GM12891 (cell line): ENCODE data around the gene FAM3D.

Experiments
- PAX5 ChIP-seq: IDR thresholded peaks from 2 replicates; pipeline ENCODE4 v1.6.1; 2011; ENCODE audit warnings: low read length, moderate library complexity, mild to moderate bottlenecking; ENCODE audit not compliant: insufficient read depth, severe bottlenecking
- POLR2A ChIP-seq: IDR thresholded peaks from 2 replicates; pipeline ENCODE4 v1.6.1; 2011; ENCODE audit warnings: low read depth, low read length, control low read depth
- POLR2AphosphoS5 ChIP-seq: IDR thresholded peaks from 2 replicates; pipeline ENCODE4 v1.6.1; 2011; ENCODE audit warnings: low read depth, low read length, control low read depth
- POU2F2 ChIP-seq: IDR thresholded peaks from 2 replicates; pipeline ENCODE4 v1.6.1; 2011; ENCODE audit warnings: low read depth, mild to moderate bottlenecking, control low read depth, low read length, moderate library complexity
- SPI1 ChIP-seq: IDR thresholded peaks from 2 replicates; pipeline ENCODE4 v1.6.1; 2011; ENCODE audit warnings: low read depth, low read length, control low read depth
- TAF1 ChIP-seq: IDR thresholded peaks from 2 replicates; pipeline ENCODE4 v1.6.1; 2011; ENCODE audit warnings: low read depth, low read length, control low read depth

DNA sequence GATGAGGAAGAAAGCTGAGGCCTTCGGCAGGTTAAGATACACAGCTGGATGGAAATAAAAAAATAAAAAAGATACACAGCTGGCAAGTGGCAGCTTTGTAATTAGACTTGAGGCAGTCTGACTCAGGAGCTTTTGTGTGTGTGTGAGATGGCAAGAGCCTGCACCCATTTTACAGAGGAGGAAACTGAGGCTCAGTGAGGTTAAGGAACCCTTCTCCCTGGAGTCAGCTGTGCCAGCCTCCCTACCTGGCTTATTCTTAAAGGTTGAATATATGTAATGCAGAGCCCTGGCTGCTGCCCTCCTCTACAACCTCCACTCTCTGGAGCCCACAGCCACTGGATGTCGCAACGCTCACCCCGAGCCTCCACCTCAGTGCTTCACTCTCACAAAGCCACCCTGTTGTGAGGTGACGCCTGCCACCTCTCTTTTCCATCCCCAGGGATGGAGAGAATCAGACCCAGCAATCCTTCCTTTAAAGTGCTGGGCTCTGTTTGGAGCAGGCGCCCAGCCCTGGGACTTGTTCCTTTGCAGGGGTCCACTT is 68.7 kb downstream of the FAM3D start:
- TF ChIP-seq TAF1 (no peak), SPI1 (no peak), POLR2AphosphoS5 (no peak), POLR2A (no peak), POU2F2 (no peak), PAX5 (no peak)
